SK-N-SH treated with all-trans-retinoic acid at 6 μM for 48 hours (cell line): ENCODE data around the gene SNX27.
"Not testable (repeated sequence)": the region's sequence is repeated elsewhere in the genome, so short reads cannot be mapped to it uniquely, and the experiment has no call there.

Experiments used
- ATAC-seq: fragments of 200-7000 bp; cut with Tn5 transposase; 3 replicates; pipeline ENCODE4 v1.9.1; 2020; ENCODE audit warnings: mild to moderate bottlenecking, moderate library complexity
- ARNTL ChIP-seq: fragments of 450-650 bp; formaldehyde crosslinking; IDR thresholded peaks from 2 replicates; pipeline ENCODE4 v1.5.0; 2020; ENCODE audit warnings: low read depth, mild to moderate bottlenecking, moderate library complexity, borderline replicate concordance
- BACH2 ChIP-seq: fragments of 250-450 bp; sonication (Bioruptor Pico); IDR thresholded peaks from 2 replicates; pipeline ENCODE4 v1.9.0; 2021; ENCODE audit warnings: mild to moderate bottlenecking, borderline replicate concordance
- CSDC2 ChIP-seq: fragments of 250-450 bp; sonication (Bioruptor Pico); IDR thresholded peaks from 2 replicates; pipeline ENCODE4 v1.5.0; 2020; ENCODE audit warnings: mild to moderate bottlenecking, moderate library complexity
- ESRRG ChIP-seq: fragments of 250-450 bp; sonication (Bioruptor Pico); IDR thresholded peaks from 2 replicates; pipeline ENCODE4 v1.6.1; 2021; ENCODE audit warnings: mild to moderate bottlenecking
- GLIS3 ChIP-seq: fragments of 250-450 bp; sonication (Bioruptor Pico); IDR thresholded peaks from 2 replicates; pipeline ENCODE4 v1.5.0; 2020; ENCODE audit warnings: mild to moderate bottlenecking, moderate library complexity
- ISL1 ChIP-seq: fragments of 250-450 bp; sonication (Bioruptor Pico); IDR thresholded peaks from 2 replicates; pipeline ENCODE4 v2.1.2; 2022; ENCODE audit warnings: mild to moderate bottlenecking, moderate library complexity
- OSR1 ChIP-seq: fragments of 250-450 bp; sonication (Bioruptor Pico); IDR thresholded peaks from 2 replicates; pipeline ENCODE4 v1.8.0; 2022; ENCODE audit warnings: moderate library complexity, mild to moderate bottlenecking, inconsistent platforms
- POU6F1 ChIP-seq: fragments of 250-450 bp; sonication (Bioruptor Pico); IDR thresholded peaks from 2 replicates; pipeline ENCODE4 v1.8.0; 2021; ENCODE audit warnings: low read depth, mild to moderate bottlenecking, moderate library complexity, borderline replicate concordance
- PPARA ChIP-seq: fragments of 250-450 bp; sonication (Bioruptor Pico); IDR thresholded peaks from 2 replicates; pipeline ENCODE4 v1.5.0; 2020; ENCODE audit warnings: mild to moderate bottlenecking, borderline replicate concordance
- RARB ChIP-seq: fragments of 250-450 bp; sonication (Bioruptor Pico); IDR thresholded peaks from 2 replicates; pipeline ENCODE4 v1.8.0; 2021; ENCODE audit warnings: mild to moderate bottlenecking, moderate library complexity
- SNAI2 ChIP-seq: fragments of 250-450 bp; sonication (Bioruptor Pico); IDR thresholded peaks from 2 replicates; pipeline ENCODE4 v1.5.0; 2020; ENCODE audit warnings: mild to moderate bottlenecking, moderate library complexity
- TCF4 ChIP-seq: fragments of 250-450 bp; sonication (Bioruptor Pico); IDR thresholded peaks from 2 replicates; pipeline ENCODE4 v1.8.0; 2021; ENCODE audit warnings: mild to moderate bottlenecking, moderate library complexity, borderline replicate concordance
- TOX ChIP-seq: fragments of 250-450 bp; sonication (Bioruptor Pico); IDR thresholded peaks from 2 replicates; pipeline ENCODE4 v1.8.0; 2021; ENCODE audit warnings: mild to moderate bottlenecking, moderate library complexity, borderline replicate concordance
- TSHZ2 ChIP-seq: fragments of 250-450 bp; sonication (Bioruptor Pico); IDR thresholded peaks from 2 replicates; pipeline ENCODE4 v1.5.0; 2020; ENCODE audit warnings: mild to moderate bottlenecking, moderate library complexity
- ZC3H10 ChIP-seq: fragments of 250-450 bp; sonication (Bioruptor Pico); IDR thresholded peaks from 2 replicates; pipeline ENCODE4 v1.5.1; 2021; ENCODE audit warnings: mild to moderate bottlenecking, moderate library complexity
- ZFP3 ChIP-seq: fragments of 250-450 bp; sonication (Bioruptor Pico); IDR thresholded peaks from 2 replicates; pipeline ENCODE4 v1.5.0; 2020; ENCODE audit warnings: mild to moderate bottlenecking, moderate library complexity
- ZFP30 ChIP-seq: fragments of 450-650 bp; formaldehyde crosslinking; IDR thresholded peaks from 2 replicates; pipeline ENCODE4 v1.5.0; 2022; ENCODE audit warnings: mild to moderate bottlenecking, moderate library complexity
- ZNF565 ChIP-seq: fragments of 450-650 bp; formaldehyde crosslinking; conservative IDR thresholded peaks from 2 replicates; pipeline ENCODE4 v1.5.0; 2020; ENCODE audit warnings: low read depth, mild to moderate bottlenecking, moderate library complexity
- ZNF70 ChIP-seq: fragments of 450-650 bp; formaldehyde crosslinking; IDR thresholded peaks from 2 replicates; pipeline ENCODE4 v1.5.0; 2020; ENCODE audit warnings: mild to moderate bottlenecking, moderate library complexity
- ZNF8 ChIP-seq: fragments of 450-650 bp; formaldehyde crosslinking; IDR thresholded peaks from 2 replicates; pipeline ENCODE4 v1.5.0; 2020; ENCODE audit warnings: mild to moderate bottlenecking, moderate library complexity
- TF ChIP-seq, protein P1 (sequence below): fragments of 250-450 bp; sonication (Bioruptor Pico); IDR thresholded peaks from 2 replicates; pipeline ENCODE4 v1.8.0; 2020; ENCODE audit warnings: mild to moderate bottlenecking, moderate library complexity, borderline replicate concordance
- TF ChIP-seq, protein P2 (sequence below): fragments of 250-450 bp; sonication (Bioruptor Pico); IDR thresholded peaks from 2 replicates; pipeline ENCODE4 v1.5.1; 2020; ENCODE audit warnings: low read depth, mild to moderate bottlenecking, moderate library complexity
- TF ChIP-seq, protein P3 (sequence below): fragments of 250-450 bp; sonication (Bioruptor Pico); IDR thresholded peaks from 2 replicates; pipeline ENCODE4 v1.5.1; 2021; ENCODE audit warnings: mild to moderate bottlenecking, moderate library complexity

The SNX27 gene

GRCh38 chr1:151668090-151668489 is 56.2 kb downstream of the SNX27 start (continued):
- TF ChIP-seq, protein P1, sequence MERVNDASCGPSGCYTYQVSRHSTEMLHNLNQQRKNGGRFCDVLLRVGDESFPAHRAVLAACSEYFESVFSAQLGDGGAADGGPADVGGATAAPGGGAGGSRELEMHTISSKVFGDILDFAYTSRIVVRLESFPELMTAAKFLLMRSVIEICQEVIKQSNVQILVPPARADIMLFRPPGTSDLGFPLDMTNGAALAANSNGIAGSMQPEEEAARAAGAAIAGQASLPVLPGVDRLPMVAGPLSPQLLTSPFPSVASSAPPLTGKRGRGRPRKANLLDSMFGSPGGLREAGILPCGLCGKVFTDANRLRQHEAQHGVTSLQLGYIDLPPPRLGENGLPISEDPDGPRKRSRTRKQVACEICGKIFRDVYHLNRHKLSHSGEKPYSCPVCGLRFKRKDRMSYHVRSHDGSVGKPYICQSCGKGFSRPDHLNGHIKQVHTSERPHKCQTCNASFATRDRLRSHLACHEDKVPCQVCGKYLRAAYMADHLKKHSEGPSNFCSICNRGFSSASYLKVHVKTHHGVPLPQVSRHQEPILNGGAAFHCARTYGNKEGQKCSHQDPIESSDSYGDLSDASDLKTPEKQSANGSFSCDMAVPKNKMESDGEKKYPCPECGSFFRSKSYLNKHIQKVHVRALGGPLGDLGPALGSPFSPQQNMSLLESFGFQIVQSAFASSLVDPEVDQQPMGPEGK (CRISPR knock-in tag): no peak
- TF ChIP-seq TOX (no peak), ZFP3 (CRISPR knock-in tag) (no peak), TCF4 (CRISPR knock-in tag) (no peak), ZFP30 (CRISPR knock-in tag) (no peak)
- TF ChIP-seq, all 23 proteins: peak for 0

GRCh38 chr1:151670036-151670675 is 58.3 kb downstream of the SNX27 start:
- not testable (repeated sequence) for ATAC-seq
- TF ChIP-seq ZNF8 (CRISPR knock-in tag): 0 out of 2 replicates have a peak, but pooled peaks have one; percentile 28

GRCh38 chr1:151673407-151673806 is 61.6 kb downstream of the SNX27 start:
- ATAC-seq: no peak
- TF ChIP-seq OSR1 (CRISPR knock-in tag) (no peak), TOX (no peak), ESRRG (no peak), TCF4 (CRISPR knock-in tag) (no peak), ZFP3 (CRISPR knock-in tag) (no peak), GLIS3 (CRISPR knock-in tag) (no peak), ZFP30 (CRISPR knock-in tag) (no peak), RARB (CRISPR knock-in tag) (no peak)
- TF ChIP-seq, protein P2, sequence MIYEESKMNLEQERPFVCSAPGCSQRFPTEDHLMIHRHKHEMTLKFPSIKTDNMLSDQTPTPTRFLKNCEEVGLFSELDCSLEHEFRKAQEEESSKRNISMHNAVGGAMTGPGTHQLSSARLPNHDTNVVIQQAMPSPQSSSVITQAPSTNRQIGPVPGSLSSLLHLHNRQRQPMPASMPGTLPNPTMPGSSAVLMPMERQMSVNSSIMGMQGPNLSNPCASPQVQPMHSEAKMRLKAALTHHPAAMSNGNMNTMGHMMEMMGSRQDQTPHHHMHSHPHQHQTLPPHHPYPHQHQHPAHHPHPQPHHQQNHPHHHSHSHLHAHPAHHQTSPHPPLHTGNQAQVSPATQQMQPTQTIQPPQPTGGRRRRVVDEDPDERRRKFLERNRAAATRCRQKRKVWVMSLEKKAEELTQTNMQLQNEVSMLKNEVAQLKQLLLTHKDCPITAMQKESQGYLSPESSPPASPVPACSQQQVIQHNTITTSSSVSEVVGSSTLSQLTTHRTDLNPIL (CRISPR knock-in tag): no peak
- TF ChIP-seq, all 23 proteins: peak for 0

DNA sequence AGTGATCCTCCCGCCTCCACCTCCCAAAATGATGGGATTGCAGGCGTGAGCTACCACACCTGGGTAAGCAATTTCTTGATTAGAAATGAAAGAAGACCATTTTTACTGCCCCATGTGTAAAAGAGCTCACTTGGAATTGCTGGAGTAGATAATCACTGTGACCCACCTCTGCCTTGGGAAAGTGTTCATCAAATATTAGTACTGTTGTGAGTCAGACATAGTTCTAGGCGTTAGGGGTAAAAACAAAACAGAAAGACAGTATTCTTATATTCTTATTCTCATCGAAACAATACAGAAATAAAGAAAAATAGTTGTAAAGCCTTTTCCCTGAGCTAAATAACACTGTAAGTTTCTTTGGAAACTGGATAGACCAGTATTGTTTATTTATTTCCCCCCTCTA is 68.5 kb downstream of the SNX27 start:
- peak; percentile 38 for ATAC-seq
- no peak for TF ChIP-seq ZFP30 (CRISPR knock-in tag)
- TF ChIP-seq, protein P3, sequence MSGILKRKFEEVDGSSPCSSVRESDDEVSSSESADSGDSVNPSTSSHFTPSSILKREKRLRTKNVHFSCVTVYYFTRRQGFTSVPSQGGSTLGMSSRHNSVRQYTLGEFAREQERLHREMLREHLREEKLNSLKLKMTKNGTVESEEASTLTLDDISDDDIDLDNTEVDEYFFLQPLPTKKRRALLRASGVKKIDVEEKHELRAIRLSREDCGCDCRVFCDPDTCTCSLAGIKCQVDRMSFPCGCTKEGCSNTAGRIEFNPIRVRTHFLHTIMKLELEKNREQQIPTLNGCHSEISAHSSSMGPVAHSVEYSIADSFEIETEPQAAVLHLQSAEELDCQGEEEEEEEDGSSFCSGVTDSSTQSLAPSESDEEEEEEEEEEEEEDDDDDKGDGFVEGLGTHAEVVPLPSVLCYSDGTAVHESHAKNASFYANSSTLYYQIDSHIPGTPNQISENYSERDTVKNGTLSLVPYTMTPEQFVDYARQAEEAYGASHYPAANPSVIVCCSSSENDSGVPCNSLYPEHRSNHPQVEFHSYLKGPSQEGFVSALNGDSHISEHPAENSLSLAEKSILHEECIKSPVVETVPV (CRISPR knock-in tag): no peak
- no peak for TF ChIP-seq ARNTL (CRISPR knock-in tag)
- TF ChIP-seq, protein P2 (CRISPR knock-in tag): no peak
- no peak for TF ChIP-seq PPARA (CRISPR knock-in tag)
- no peak for TF ChIP-seq POU6F1 (CRISPR knock-in tag)
- no peak for TF ChIP-seq OSR1 (CRISPR knock-in tag)
- no peak for TF ChIP-seq TSHZ2 (CRISPR knock-in tag)
- TF ChIP-seq BACH2: no peak
- no peak for TF ChIP-seq RARB (CRISPR knock-in tag)
- TF ChIP-seq ZNF565 (CRISPR knock-in tag): no peak
- TF ChIP-seq TCF4 (CRISPR knock-in tag): no peak
- TF ChIP-seq ISL1 (CRISPR knock-in tag): no peak
- no peak for TF ChIP-seq ESRRG
- TF ChIP-seq ZC3H10 (CRISPR knock-in tag): no peak
- TF ChIP-seq SNAI2 (CRISPR knock-in tag): no peak
- TF ChIP-seq ZNF70 (CRISPR knock-in tag): no peak
- TF ChIP-seq CSDC2 (CRISPR knock-in tag): no peak
- TF ChIP-seq, all 23 proteins: peak for 0
